GM18520 (cell line): ENCODE data around the gene RFLNA.

ENCODE experiments used
- ATAC-seq: cut with Tn5 transposase; IDR thresholded peaks from one replicate; pipeline ENCODE4 v1.9.1; 2021; ENCODE audit not compliant: unreplicated experiment

RFLNA gene

GRCh38 chr12:124303579-124304313 lies 8.9 kb downstream of the RFLNA start:
- ATAC-seq: no peak

- ATAC-seq: no peak
Measured at GRCh38 chr12:124304314-124304790, 9.5 kb downstream of the RFLNA start.

GRCh38 chr12:124305136-124305535 lies 10.2 kb downstream of the RFLNA start:
- no peak for ATAC-seq

GRCh38 chr12:124305776-124306685 lies 11.1 kb downstream of the RFLNA start:
- ATAC-seq: no peak

DNA sequence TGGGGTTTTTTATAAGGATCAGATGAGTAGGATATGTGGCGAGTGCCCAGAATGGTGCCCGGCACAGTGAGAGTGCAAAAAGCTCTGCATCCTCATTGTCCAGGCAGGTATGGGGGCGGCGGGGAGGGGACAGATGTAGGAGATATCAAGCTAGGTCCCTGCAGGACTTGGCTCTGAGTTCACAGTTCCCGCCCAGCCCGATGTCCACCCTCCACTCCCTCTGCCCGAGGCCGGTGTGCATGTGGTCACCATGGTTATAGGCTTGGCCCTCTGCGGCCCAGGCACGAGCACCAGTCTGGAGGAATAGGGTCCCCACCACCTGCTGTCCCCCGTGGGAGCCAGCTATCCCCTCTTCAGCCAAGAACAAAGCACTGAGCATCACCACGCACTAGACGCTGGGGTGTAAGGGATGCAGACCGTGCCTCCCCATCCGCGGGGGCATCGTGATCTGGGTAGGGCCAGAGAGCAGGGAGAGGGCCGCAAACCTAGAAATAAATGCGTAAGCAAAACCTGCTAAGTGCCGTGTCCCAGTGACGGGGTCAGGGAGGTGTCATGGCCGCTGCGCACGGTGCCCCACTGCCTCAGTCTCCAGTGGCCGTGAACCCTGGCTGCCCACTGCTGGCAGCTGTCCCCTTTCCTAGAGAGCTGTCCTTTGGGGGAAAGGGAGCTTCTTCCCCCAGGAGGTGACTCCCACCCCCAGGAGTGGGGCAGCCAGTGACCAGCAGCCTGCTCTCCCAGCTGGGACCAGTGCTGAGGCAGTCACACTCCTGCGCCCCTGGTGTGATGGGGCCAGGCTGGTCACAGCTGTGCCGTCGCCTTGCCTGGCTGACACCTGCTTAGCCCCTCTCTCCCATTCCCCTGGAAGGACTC lies 12.0 kb downstream of the RFLNA start:
- no peak for ATAC-seq

DNA sequence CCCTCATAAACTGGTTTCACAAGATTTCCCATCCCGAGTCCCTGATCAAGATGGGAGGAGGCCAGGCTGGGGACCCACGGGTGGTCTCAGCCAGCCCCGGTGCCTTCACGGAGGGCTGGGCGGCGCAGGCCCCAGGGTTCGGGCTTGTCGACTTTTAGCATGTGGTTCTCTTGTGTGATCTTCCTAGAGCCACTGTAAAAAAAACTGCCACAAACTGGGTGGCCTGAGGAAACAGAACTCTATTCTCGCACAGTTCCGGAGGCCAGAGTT lies 12.6 kb downstream of the RFLNA start:
- no peak for ATAC-seq

GRCh38 chr12:124308741-124309140 lies 13.8 kb downstream of the RFLNA start:
- no peak for ATAC-seq

- no peak for ATAC-seq
Measured at GRCh38 chr12:124309231-124309630, 14.3 kb downstream of the RFLNA start.

GRCh38 chr12:124309744-124310143 lies 14.9 kb downstream of the RFLNA start:
- no peak for ATAC-seq

DNA sequence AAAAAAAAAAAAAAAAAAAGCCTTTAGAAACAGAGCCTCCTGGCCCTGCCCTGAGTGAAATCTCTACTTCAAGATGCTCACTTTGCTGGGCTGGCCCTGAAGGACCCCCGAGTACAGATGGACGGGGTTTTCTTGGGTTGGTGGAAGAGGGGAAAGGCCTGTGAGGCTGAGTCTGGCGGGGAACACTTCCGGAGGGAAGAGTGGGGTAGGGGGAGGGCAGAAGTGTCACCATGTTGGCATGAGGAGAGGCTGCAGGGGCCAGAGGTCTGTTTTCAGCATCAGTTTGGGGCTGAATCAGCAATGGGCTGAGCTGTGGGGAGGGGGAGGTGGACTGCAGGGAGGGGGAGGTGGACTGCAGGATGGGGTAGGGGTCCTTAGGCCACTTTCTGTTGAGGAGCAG lies 15.3 kb downstream of the RFLNA start:
- ATAC-seq: no peak

DNA sequence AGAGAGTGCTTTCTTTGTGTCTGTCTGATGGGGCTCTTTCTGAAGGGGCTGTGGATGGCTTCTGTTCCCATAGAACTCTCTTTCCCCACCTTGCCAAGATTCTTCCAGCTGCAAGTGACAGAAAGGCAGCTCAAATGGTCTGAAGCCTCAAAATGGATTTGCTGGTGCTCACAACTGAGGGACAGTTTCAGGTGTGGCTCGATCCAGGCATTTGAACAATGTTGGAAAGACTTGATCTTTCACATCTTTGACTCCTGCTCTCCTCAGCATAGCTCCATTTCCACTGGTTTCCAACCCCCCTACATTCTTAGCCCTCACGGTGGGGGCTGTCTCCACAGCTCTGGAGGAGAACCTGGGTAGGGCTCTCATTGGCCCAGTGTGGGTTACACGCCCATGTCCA lies 15.9 kb downstream of the RFLNA start:
- no peak for ATAC-seq

- ATAC-seq: no peak
Measured at GRCh38 chr12:124311292-124312109, 16.6 kb downstream of the RFLNA start.

DNA sequence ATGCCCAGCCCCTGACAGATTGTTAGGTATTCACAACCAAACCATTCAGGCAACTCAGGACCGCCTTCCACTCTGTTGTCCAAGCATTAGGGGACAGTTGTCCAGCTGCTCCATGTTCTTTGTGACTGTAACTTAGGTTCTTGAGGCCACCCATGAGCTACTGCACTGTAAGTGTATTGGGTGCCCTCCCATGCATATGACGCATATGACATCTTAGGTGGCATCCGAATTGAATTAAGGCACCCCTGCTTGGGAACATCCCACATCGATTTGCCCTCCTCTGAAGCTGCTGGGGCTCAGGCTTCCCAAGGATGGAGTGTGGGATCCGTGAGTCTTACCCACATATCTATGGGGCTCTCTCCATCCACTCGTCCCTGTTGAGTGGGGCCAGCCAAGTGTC lies 17.7 kb downstream of the RFLNA start:
- no peak for ATAC-seq

DNA sequence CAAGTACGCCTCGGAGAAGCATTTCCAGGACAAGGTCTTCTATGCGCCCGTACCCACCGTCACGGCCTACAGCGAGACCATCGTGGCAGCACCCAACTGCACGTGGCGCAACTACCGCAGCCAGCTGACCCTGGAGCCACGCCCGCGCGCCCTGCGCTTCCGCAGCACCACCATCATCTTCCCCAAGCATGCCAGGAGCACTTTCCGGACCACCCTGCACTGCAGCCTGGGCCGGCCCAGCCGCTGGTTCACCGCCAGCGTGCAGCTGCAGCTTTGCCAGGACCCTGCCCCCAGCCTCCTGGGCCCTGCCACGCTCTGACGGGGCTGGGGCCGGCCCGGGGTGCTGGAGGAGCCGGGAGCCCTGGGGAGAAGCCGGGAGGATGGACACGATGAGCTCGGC lies 19.3 kb downstream of the RFLNA start:
- ATAC-seq: no peak

GRCh38 chr12:124314766-124315165 lies 19.9 kb downstream of the RFLNA start:
- ATAC-seq: no peak

DNA sequence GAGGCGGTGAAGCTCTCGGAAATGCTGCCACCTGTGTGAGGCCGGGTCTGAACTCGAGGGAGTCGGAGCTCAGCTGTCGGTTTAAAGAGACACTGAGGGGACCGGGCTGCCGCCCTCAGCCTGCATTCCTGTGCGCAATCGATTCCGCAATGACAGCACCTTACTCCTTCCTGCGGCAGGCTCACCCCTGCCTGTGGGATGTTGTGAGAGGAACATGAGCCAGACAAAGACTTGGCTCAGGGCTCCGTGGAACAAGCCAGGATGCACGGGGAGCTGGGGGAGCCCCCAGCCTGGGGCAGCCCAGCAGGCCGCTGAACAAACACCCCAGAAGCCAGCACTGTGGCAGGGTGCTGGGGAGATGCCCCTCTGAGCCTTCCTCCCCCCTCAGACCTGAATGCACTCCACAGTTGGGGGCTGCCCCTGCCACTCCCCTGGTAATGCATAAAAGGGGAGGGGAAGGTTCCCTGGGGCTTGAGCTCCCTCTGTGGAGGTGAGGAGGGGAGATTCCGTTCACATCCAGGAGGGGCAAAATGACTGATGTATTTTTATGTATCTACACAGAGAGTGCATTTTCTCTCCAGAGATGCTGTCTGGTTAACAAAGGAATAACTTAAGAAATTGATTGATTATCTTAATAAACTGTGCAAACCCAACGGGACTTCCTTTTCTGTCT lies 20.6 kb downstream of the RFLNA start:
- no peak for ATAC-seq

DNA sequence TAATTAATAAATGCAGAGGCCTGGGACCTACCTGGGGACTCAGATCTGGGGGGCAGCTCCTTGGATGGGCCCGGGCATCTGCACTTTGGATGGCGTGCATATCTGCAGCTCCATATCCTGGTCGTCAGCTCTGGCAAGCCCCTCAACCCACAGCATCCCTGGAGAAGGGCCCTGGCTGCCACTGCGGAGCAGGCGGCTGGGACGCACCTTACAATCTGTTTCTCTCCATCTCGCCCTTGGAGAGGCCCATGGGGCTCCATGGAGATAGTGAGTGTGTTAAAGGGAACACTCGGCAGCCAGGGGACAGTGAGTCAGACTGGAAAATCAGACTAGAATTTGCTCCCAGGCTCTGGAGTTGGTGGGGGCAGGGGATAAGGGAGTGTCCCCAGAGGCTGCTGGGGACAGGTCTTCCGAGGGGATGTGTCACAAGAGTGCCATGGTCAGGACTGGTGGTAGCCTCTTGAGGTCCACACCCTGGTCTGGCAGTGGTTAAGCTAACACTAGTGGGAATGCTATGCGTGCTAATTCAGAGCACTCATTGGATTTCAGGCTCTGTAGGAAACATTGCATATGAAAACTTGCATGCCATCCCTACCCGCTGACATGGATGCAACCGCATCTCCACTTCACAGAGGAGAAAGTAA lies 21.5 kb downstream of the RFLNA start:
- ATAC-seq: no peak

- ATAC-seq: no peak
Measured at GRCh38 chr12:124317400-124317799, 22.5 kb downstream of the RFLNA start.

DNA sequence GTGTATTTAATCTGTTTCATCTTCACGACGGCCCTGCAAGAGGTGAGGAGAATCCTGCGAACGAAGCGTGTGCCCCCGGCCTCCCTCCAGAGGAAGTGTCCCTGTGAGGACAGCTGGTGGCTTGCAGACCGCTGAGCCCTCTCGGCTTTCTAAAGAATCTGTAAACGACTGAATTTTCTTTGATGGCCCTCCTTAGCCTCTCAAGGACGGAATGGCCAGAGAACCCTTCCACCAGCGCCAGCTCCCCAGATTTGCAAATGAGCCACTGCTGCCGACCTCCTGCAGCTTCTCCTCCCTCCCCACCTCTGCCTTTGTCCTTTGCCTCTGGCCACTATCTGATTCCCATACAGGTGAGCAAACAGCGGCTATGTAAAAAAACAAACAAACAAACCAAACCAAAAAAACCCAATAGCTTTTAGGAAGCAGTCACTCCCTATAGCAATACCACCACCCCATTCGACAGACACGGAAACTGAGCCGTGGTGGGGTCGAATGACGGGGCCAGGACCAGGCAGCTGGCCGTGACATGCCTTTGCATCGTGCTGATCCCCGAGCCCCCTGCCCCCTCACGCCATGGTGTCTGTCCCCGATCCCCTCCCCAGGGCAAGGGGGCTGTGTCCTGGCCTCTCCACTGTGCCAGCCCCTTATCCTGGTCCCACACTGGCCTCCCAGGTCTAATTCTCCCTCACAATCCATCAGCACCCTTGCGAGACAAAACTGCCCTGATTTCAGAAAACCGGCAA lies 23.6 kb downstream of the RFLNA start:
- ATAC-seq: no peak
